NCI-H187 (cell line): ENCODE results near the gene MCOLN1.

Experiments
- DNase-seq, 2 experiments: peaks; one replicate each; lab custom pipeline; 2025; lab: John Stamatoyannopoulos, UW

MCOLN1 gene

GRCh38 chr19:7502552-7502951, 19.9 kb upstream of the MCOLN1 start:
- no peak for DNase-seq

GRCh38 chr19:7504684-7505083, 17.7 kb upstream of the MCOLN1 start:
- DNase-seq = no peak

GRCh38 chr19:7505288-7505681, 17.1 kb upstream of the MCOLN1 start:
- DNase-seq = no peak

- DNase-seq = no peak
Measured at GRCh38 chr19:7505682-7506384, 16.6 kb upstream of the MCOLN1 start.

GRCh38 chr19:7506385-7507328, 15.8 kb upstream of the MCOLN1 start:
- peak; percentile 51 to 65 for DNase-seq

GRCh38 chr19:7507884-7508283, 14.5 kb upstream of the MCOLN1 start:
- no peak for DNase-seq

GRCh38 chr19:7509625-7510024, 12.8 kb upstream of the MCOLN1 start:
- DNase-seq = no peak

GRCh38 chr19:7512400-7512851, 10.0 kb upstream of the MCOLN1 start:
- DNase-seq = no peak

GRCh38 chr19:7513809-7514642, 8.4 kb upstream of the MCOLN1 start:
- no peak for DNase-seq

GRCh38 chr19:7515110-7515644, 7.2 kb upstream of the MCOLN1 start:
- DNase-seq = no peak

GRCh38 chr19:7515645-7516151, 6.7 kb upstream of the MCOLN1 start, which contains the start of gene ZNF358:
Gene ZNF358 (plus strand): TSS chr19:7516103. CDS start chr19:7519243, 3,140 bp downstream.
- peak in 1 of 2 experiments; percentile 44 for DNase-seq

- DNase-seq = no peak
Measured at GRCh38 chr19:7516333-7516732, 6.1 kb upstream of the MCOLN1 start.

GRCh38 chr19:7516878-7517277, 5.5 kb upstream of the MCOLN1 start:
- no peak for DNase-seq

- DNase-seq = no peak
Measured at GRCh38 chr19:7519361-7520130, 2.9 kb upstream of the MCOLN1 start.

GRCh38 chr19:7520131-7521051, 2.0 kb upstream of the MCOLN1 start:
- no peak for DNase-seq

- DNase-seq = no peak
Measured at GRCh38 chr19:7521551-7522071, 813 bp upstream of the MCOLN1 start.

GRCh38 chr19:7522923-7523667, 671 bp downstream of the MCOLN1 start:
- DNase-seq = no peak

GRCh38 chr19:7524523-7524922, 2.1 kb downstream of the MCOLN1 start:
- DNase-seq = no peak
